SK-MEL-5 (cell line): Measurements from ENCODE around the gene LGI4. TPM values are rescaled to one million over a fixed set of nuclear protein-coding genes. Genes with fewer than 3 reads are reported as not detected.
A peak's percentile ranks its signal among the peaks of the same experiment; 100 is the strongest.
"Not testable (repeated sequence)": the region's sequence is repeated elsewhere in the genome, so short reads cannot be mapped to it uniquely, and the experiment has no call there.

Experiments
- DNase-seq: peaks from one replicate; pipeline ENCODE4 v3.0.0-alpha.2; 2016; ENCODE audit warnings: low read depth, low spot score
- in situ Hi-C: cut with HindIII; loops from 2 replicates; pipeline ENCODE4 v1.10.0; 2016; ENCODE audit warnings: low sequenced_read_pairs, high pct_unique_total_duplicates, low pct_unique_long_range_greater_than_20kb
- total RNA-seq: library from RNA; depleted of rRNA; stranded (reverse); fragments of >200 nt; shearing (Covaris generic); gene quantifications from 2 replicates; pipeline ENCODE4 v1.2.3, GENCODE V29; 2014

LGI4 gene
- total RNA-seq, 1 experiment from 2014 or later, result 0.11 TPM

- DNase-seq, in situ Hi-C loops: not testable (repeated sequence)
These were observed 32.9 kb downstream of the LGI4 start for GRCh38 chr19:35101949-35102348.

GRCh38 chr19:35100588-35101533 is 34.0 kb downstream of the LGI4 start:
- DNase-seq, result peak; percentile 35
- in situ Hi-C loops, result no loop called here

GRCh38 chr19:35099897-35100275 is 35.0 kb downstream of the LGI4 start:
- DNase-seq, result no peak
- in situ Hi-C loops, result no loop called here

- DNase-seq, result no peak
- in situ Hi-C loops, result no loop called here
These were observed 35.5 kb downstream of the LGI4 start for GRCh38 chr19:35099155-35099896.

- in situ Hi-C loops, result no loop called here
- DNase-seq, result no peak
These were observed 36.3 kb downstream of the LGI4 start for GRCh38 chr19:35098413-35099049.

GRCh38 chr19:35095667-35096368 is 39.0 kb downstream of the LGI4 start:
- no peak for DNase-seq
- in situ Hi-C loops, result no loop called here

GRCh38 chr19:35094656-35095055 is 40.2 kb downstream of the LGI4 start:
- no peak for DNase-seq
- in situ Hi-C loops, result no loop called here

GRCh38 chr19:35093941-35094647 is 40.8 kb downstream of the LGI4 start:
- DNase-seq, result no peak
- in situ Hi-C loops, result no loop called here

GRCh38 chr19:35093430-35093829 is 41.4 kb downstream of the LGI4 start:
- no peak for DNase-seq
- in situ Hi-C loops, result no loop called here

- DNase-seq, result peak; percentile 65
These were observed 44.2 kb downstream of the LGI4 start for GRCh38 chr19:35090506-35091214.

GRCh38 chr19:35090160-35090505 is 44.7 kb downstream of the LGI4 start:
- DNase-seq, result no peak
- in situ Hi-C loops, result no loop called here

More at GRCh38 chr19:35090506-35091214, 44.2 kb downstream of the LGI4 start:
- in situ Hi-C loops, result no loop called here

- in situ Hi-C loops, result no loop called here
These were observed 45.3 kb downstream of the LGI4 start for GRCh38 chr19:35089554-35089953.

GRCh38 chr19:35088131-35088913 is 46.5 kb downstream of the LGI4 start:
- in situ Hi-C loops, result no loop called here
- DNase-seq, result peak; percentile 35

More at GRCh38 chr19:35089554-35089953, 45.3 kb downstream of the LGI4 start:
- no peak for DNase-seq

GRCh38 chr19:35087393-35087792 is 47.5 kb downstream of the LGI4 start:
- no peak for DNase-seq
- in situ Hi-C loops, result no loop called here

GRCh38 chr19:35086455-35086854 is 48.4 kb downstream of the LGI4 start:
- no peak for DNase-seq
- in situ Hi-C loops, result no loop called here

GRCh38 chr19:35085947-35086346 is 48.9 kb downstream of the LGI4 start:
- no peak for DNase-seq
- in situ Hi-C loops, result no loop called here
